ENCODE measurements around the gene FAM53C. TPM values are rescaled to one million over a fixed set of nuclear protein-coding genes. Genes with fewer than 3 reads are reported as not detected.

Gene FAM53C
- total and polyA plus RNA-seq, 2 donors (not counting 3 experiments of a cell fraction or from before 2014, with no cell fraction given) = 37.4 to 37.9 TPM

DNA sequence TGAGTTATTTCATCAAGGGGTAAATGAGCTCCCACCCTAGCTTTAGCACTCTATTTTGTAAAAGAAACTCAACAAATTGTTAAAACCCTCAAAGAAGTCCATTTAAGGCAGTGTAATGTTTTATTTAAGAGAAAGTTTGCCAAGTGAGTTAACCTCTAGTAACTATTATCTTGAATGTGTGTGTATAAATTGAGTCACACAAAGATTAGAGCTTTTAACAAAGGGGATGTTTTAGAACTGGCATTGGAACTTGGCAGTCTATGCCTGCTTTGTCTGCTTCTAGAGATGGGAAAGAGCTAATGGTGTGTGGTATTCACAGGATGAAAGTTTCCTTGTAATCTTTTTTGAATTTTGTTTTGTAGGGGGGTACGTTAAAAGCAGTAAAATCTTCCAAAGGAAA, 47.6 kb downstream of the FAM53C start:
- no peak overlapping the region for H3K9ac ChIP-seq (replicated peaks; ENCODE audit: extremely low read depth, insufficient read depth, low read length)
- FAIRE-seq = no peak
- H3K27ac ChIP-seq (ENCODE audit: insufficient read depth, low read depth, low read length) = peak overlapping the region; percentile 0
- no peaks in the 10 kb centered on the region for H3K79me2 ChIP-seq (ENCODE audit: control insufficient read depth, insufficient read depth, low read length)
- no peaks in the 10 kb centered on the region for H4K20me1 ChIP-seq (replicated peaks; ENCODE audit: control insufficient read depth, extremely low read depth, insufficient read depth, low read length)
- ChIA-PET CTCF (interaction anchor here (1.2 to 1.6 kb wide), 2 partner anchors 32 to 63 kb away, joined by 3 to 8 read pairs; no protein-coding TSS in a partner anchor), POLR2A (no interaction called here)
- BruUV-seq (replicated peaks) = no TSS peak
- peaks cover 13% of the 10 kb centered on the region for H3K4me1 ChIP-seq (ENCODE audit: control insufficient read depth, extremely low read depth, insufficient read depth, low read length)
- dilution Hi-C loops (cut with MboI; ENCODE audit: extremely low pct_ligation_motif_present, low sequenced_read_pairs) = no loop called here
- no peak overlapping the region for H3K4me3 ChIP-seq (replicated peaks in 1 of 3; ENCODE audit: insufficient read depth in 1 of 3, low read depth in 1 of 3, low read length in 3 of 3)
- H3K27me3 ChIP-seq (ENCODE audit: control insufficient read depth in 2 of 2, insufficient read depth in 2 of 2, low read length in 2 of 2) = no peaks in the 10 kb centered on the region
- H3K4me2 ChIP-seq (ENCODE audit: insufficient read depth, low read length) = no peak overlapping the region
- H2AFZ ChIP-seq (ENCODE audit: low read depth, low read length) = no peak overlapping the region
- H3K9me3 ChIP-seq (replicated peaks; ENCODE audit: control insufficient read depth, insufficient read depth, low read length) = no peaks in the 10 kb centered on the region
- no peaks in the 10 kb centered on the region for H3K9me1 ChIP-seq (replicated peaks; ENCODE audit: control insufficient read depth, extremely low read depth, insufficient read depth, low read length)
- peaks cover 3 to 6% of the 10 kb centered on the region in 2 experiments for H3K36me3 ChIP-seq (ENCODE audit: control insufficient read depth in 2 of 2, extremely low read depth in 1 of 2, insufficient read depth in 2 of 2, low read length in 2 of 2)
- intact Hi-C loops (cut with micrococcal nuclease) = no loop called here
- TF ChIP-seq JUN (IDR thresholded peaks at IDR 0.05; ENCODE audit: borderline replicate concordance, insufficient read depth, insufficient read length, low read depth) (no peak), POLR2AphosphoS5 (IDR thresholded peaks at IDR 0.05; ENCODE audit: insufficient read depth, low read depth, low read length) (no peak), POLR2A (IDR thresholded peaks at IDR 0.05; ENCODE audit: low read depth, low read length) (no peak), EZH2 (IDR thresholded peaks at IDR 0.05; ENCODE audit: borderline replicate concordance, low read depth, low read length, severe bottlenecking) (no peak), MYC (IDR thresholded peaks at IDR 0.05; ENCODE audit: low read depth, low read length) (no peak), FOS (IDR thresholded peaks at IDR 0.05; ENCODE audit: borderline replicate concordance, insufficient read depth, low read length) (no peak), GATA2 (IDR thresholded peaks at IDR 0.05; ENCODE audit: insufficient read depth, insufficient read length, low read depth, low read length) (no peak)
- TF ChIP-seq, protein P1, sequence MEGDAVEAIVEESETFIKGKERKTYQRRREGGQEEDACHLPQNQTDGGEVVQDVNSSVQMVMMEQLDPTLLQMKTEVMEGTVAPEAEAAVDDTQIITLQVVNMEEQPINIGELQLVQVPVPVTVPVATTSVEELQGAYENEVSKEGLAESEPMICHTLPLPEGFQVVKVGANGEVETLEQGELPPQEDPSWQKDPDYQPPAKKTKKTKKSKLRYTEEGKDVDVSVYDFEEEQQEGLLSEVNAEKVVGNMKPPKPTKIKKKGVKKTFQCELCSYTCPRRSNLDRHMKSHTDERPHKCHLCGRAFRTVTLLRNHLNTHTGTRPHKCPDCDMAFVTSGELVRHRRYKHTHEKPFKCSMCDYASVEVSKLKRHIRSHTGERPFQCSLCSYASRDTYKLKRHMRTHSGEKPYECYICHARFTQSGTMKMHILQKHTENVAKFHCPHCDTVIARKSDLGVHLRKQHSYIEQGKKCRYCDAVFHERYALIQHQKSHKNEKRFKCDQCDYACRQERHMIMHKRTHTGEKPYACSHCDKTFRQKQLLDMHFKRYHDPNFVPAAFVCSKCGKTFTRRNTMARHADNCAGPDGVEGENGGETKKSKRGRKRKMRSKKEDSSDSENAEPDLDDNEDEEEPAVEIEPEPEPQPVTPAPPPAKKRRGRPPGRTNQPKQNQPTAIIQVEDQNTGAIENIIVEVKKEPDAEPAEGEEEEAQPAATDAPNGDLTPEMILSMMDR (IDR thresholded peaks at IDR 0.05; ENCODE audit: extremely low read depth in 1 of 2, insufficient read depth in 1 of 2, low read depth in 1 of 2, low read length in 2 of 2) = no peak
- TF ChIP-seq, protein P2, sequence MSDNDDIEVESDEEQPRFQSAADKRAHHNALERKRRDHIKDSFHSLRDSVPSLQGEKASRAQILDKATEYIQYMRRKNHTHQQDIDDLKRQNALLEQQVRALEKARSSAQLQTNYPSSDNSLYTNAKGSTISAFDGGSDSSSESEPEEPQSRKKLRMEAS (IDR thresholded peaks at IDR 0.05; ENCODE audit: insufficient read depth, insufficient read length) = no peak
- peak; percentile 62 for DNase-seq (ENCODE audit: low read depth, low spot score)
